Measurements from ENCODE around the gene PUM1. TPM values are rescaled to one million over a fixed set of nuclear protein-coding genes. Genes with fewer than 3 reads are reported as not detected.

Gene PUM1
- total and polyA plus RNA-seq, 2 donors (not counting 3 experiments of a cell fraction or from before 2014, with no cell fraction given): 94.7 to 124 TPM

DNA sequence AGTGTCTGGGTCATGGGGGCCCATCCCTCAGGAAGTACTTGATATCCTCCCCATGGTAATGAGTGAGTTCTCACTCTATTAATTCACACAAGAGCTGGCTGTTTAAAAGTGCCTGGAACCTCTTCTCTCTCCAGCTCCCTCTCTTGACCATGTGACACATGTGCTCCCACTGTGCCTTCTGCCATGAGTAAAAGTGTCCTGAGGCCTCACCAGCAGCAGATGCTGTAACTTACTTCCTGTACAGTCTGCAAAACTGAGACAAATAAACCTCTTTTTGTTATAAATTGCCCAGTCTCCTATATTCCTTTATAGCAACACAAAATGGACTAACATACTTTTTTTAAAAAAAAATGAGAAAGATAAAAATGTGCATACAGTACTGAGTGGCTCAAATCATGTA, 24.0 kb downstream of the PUM1 start:
- no peak overlapping the region for H3K4me2 ChIP-seq (ENCODE audit: insufficient read depth, low read length)
- no peak overlapping the region for H3K27ac ChIP-seq (ENCODE audit: insufficient read depth, low read depth, low read length)
- H3K4me3 ChIP-seq (replicated peaks in 1 of 3; ENCODE audit: insufficient read depth in 1 of 3, low read depth in 1 of 3, low read length in 3 of 3): no peak overlapping the region
- peaks cover 2 to 8% of the 10 kb centered on the region in 2 experiments for H3K36me3 ChIP-seq (ENCODE audit: control insufficient read depth in 2 of 2, extremely low read depth in 1 of 2, insufficient read depth in 2 of 2, low read length in 2 of 2)
- peaks cover 96% of the 10 kb centered on the region for H3K79me2 ChIP-seq (ENCODE audit: control insufficient read depth, insufficient read depth, low read length)
- intact Hi-C loops (cut with micrococcal nuclease): no loop called here
- no TSS peak for BruUV-seq (replicated peaks)
- TF ChIP-seq, protein P1, sequence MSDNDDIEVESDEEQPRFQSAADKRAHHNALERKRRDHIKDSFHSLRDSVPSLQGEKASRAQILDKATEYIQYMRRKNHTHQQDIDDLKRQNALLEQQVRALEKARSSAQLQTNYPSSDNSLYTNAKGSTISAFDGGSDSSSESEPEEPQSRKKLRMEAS (IDR thresholded peaks at IDR 0.05; ENCODE audit: insufficient read depth, insufficient read length): no peak
- H3K27me3 ChIP-seq (ENCODE audit: control insufficient read depth in 2 of 2, insufficient read depth in 2 of 2, low read length in 2 of 2): no peaks in the 10 kb centered on the region
- no peak overlapping the region for H3K9ac ChIP-seq (replicated peaks; ENCODE audit: extremely low read depth, insufficient read depth, low read length)
- dilution Hi-C loops (cut with MboI; ENCODE audit: extremely low pct_ligation_motif_present, low sequenced_read_pairs): no loop called here
- POLR2A ChIA-PET: no interaction called here
- H4K20me1 ChIP-seq (replicated peaks; ENCODE audit: control insufficient read depth, extremely low read depth, insufficient read depth, low read length): peaks cover 17% of the 10 kb centered on the region
- H3K9me1 ChIP-seq (replicated peaks; ENCODE audit: control insufficient read depth, extremely low read depth, insufficient read depth, low read length): no peaks in the 10 kb centered on the region
- no peak overlapping the region for H2AFZ ChIP-seq (ENCODE audit: low read depth, low read length)
- no peak for FAIRE-seq
- H3K4me1 ChIP-seq (ENCODE audit: control insufficient read depth, extremely low read depth, insufficient read depth, low read length): peaks cover 10% of the 10 kb centered on the region
- DNase-seq (ENCODE audit: low read depth, low spot score): no peak
- no peaks in the 10 kb centered on the region for H3K9me3 ChIP-seq (replicated peaks; ENCODE audit: control insufficient read depth, insufficient read depth, low read length)
- CTCF ChIA-PET: interaction anchor here (1.6 to 2.3 kb wide), 2 partner anchors 10 to 14 kb away, joined by 4 to 11 read pairs; no protein-coding TSS in a partner anchor

DNA sequence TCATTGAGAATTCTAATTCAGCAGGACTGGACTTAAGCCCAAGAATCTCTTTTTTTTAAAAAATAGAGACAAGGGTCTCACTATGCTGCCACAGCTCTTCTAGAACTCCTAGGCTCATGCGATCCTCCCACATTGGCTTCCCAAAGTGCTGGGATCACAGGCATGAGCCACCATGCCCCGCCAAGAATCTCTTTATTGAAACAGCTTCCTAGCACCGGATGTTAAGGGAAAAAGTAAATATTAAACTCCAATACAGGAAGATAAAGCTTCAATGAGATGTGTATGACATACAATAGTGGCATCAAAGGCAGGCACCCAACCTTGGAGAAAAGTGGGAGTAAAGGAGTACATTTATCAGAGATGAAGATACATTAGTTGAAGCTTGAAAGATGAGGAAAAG, 25.5 kb downstream of the PUM1 start:
- H3K79me2 ChIP-seq (ENCODE audit: control insufficient read depth, insufficient read depth, low read length): peaks cover 96% of the 10 kb centered on the region
- H3K27ac ChIP-seq (ENCODE audit: insufficient read depth, low read depth, low read length): no peak overlapping the region
- TF ChIP-seq, protein P2, sequence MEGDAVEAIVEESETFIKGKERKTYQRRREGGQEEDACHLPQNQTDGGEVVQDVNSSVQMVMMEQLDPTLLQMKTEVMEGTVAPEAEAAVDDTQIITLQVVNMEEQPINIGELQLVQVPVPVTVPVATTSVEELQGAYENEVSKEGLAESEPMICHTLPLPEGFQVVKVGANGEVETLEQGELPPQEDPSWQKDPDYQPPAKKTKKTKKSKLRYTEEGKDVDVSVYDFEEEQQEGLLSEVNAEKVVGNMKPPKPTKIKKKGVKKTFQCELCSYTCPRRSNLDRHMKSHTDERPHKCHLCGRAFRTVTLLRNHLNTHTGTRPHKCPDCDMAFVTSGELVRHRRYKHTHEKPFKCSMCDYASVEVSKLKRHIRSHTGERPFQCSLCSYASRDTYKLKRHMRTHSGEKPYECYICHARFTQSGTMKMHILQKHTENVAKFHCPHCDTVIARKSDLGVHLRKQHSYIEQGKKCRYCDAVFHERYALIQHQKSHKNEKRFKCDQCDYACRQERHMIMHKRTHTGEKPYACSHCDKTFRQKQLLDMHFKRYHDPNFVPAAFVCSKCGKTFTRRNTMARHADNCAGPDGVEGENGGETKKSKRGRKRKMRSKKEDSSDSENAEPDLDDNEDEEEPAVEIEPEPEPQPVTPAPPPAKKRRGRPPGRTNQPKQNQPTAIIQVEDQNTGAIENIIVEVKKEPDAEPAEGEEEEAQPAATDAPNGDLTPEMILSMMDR (IDR thresholded peaks at IDR 0.05; ENCODE audit: extremely low read depth in 1 of 2, insufficient read depth in 1 of 2, low read depth in 1 of 2, low read length in 2 of 2): no peak
- no peak for TF ChIP-seq FOS (IDR thresholded peaks at IDR 0.05; ENCODE audit: borderline replicate concordance, insufficient read depth, low read length)
- no peak for TF ChIP-seq JUN (IDR thresholded peaks at IDR 0.05; ENCODE audit: borderline replicate concordance, insufficient read depth, insufficient read length, low read depth)
- TF ChIP-seq EZH2 (IDR thresholded peaks at IDR 0.05; ENCODE audit: borderline replicate concordance, low read depth, low read length, severe bottlenecking): no peak
- no peak for TF ChIP-seq MYC (IDR thresholded peaks at IDR 0.05; ENCODE audit: low read depth, low read length)
- TF ChIP-seq POLR2A (IDR thresholded peaks at IDR 0.05; ENCODE audit: low read depth, low read length): no peak
- TF ChIP-seq, protein P1 (IDR thresholded peaks at IDR 0.05; ENCODE audit: insufficient read depth, insufficient read length): no peak
- no peak for TF ChIP-seq POLR2AphosphoS5 (IDR thresholded peaks at IDR 0.05; ENCODE audit: insufficient read depth, low read depth, low read length)
- no peak for TF ChIP-seq GATA2 (IDR thresholded peaks at IDR 0.05; ENCODE audit: insufficient read depth, insufficient read length, low read depth, low read length)
- H3K9me3 ChIP-seq (replicated peaks; ENCODE audit: control insufficient read depth, insufficient read depth, low read length): no peaks in the 10 kb centered on the region
- no peak overlapping the region for H3K9ac ChIP-seq (replicated peaks; ENCODE audit: extremely low read depth, insufficient read depth, low read length)
- H4K20me1 ChIP-seq (replicated peaks; ENCODE audit: control insufficient read depth, extremely low read depth, insufficient read depth, low read length): peaks cover 17% of the 10 kb centered on the region
- DNase-seq (ENCODE audit: low read depth, low spot score) (peak; percentile 37), FAIRE-seq (peak; percentile 49)
- ChIA-PET CTCF (interaction anchor here (1.1 to 2.3 kb wide), 2 partner anchors 9 to 11 kb away, joined by 3 to 11 read pairs; no protein-coding TSS in a partner anchor), POLR2A (no interaction called here)
- peak overlapping the region; percentile 22 for H3K4me2 ChIP-seq (ENCODE audit: insufficient read depth, low read length)
- no TSS peak for BruUV-seq (replicated peaks)
- peaks cover 10% of the 10 kb centered on the region for H3K4me1 ChIP-seq (ENCODE audit: control insufficient read depth, extremely low read depth, insufficient read depth, low read length)
- H3K27me3 ChIP-seq (ENCODE audit: control insufficient read depth in 2 of 2, insufficient read depth in 2 of 2, low read length in 2 of 2): no peaks in the 10 kb centered on the region
- no peak overlapping the region for H2AFZ ChIP-seq (ENCODE audit: low read depth, low read length)
- intact Hi-C loops (cut with micrococcal nuclease) (no loop called here), dilution Hi-C loops (cut with MboI; ENCODE audit: extremely low pct_ligation_motif_present, low sequenced_read_pairs) (no loop called here)
- no peaks in the 10 kb centered on the region for H3K9me1 ChIP-seq (replicated peaks; ENCODE audit: control insufficient read depth, extremely low read depth, insufficient read depth, low read length)
- no peak overlapping the region for H3K4me3 ChIP-seq (replicated peaks in 1 of 3; ENCODE audit: insufficient read depth in 1 of 3, low read depth in 1 of 3, low read length in 3 of 3)
- peaks cover 2 to 8% of the 10 kb centered on the region in 2 experiments for H3K36me3 ChIP-seq (ENCODE audit: control insufficient read depth in 2 of 2, extremely low read depth in 1 of 2, insufficient read depth in 2 of 2, low read length in 2 of 2)
